Measurements from ENCODE around the gene DNAH10. TPM values are rescaled to one million over a fixed set of nuclear protein-coding genes. Genes with fewer than 3 reads are reported as not detected.
"Not testable (repeated sequence)": the region's sequence is repeated elsewhere in the genome, so short reads cannot be mapped to it uniquely, and the experiment has no call there.

The DNAH10 gene
- total RNA-seq, 1 donor from 2014 or later: under 0.01 TPM

DNA sequence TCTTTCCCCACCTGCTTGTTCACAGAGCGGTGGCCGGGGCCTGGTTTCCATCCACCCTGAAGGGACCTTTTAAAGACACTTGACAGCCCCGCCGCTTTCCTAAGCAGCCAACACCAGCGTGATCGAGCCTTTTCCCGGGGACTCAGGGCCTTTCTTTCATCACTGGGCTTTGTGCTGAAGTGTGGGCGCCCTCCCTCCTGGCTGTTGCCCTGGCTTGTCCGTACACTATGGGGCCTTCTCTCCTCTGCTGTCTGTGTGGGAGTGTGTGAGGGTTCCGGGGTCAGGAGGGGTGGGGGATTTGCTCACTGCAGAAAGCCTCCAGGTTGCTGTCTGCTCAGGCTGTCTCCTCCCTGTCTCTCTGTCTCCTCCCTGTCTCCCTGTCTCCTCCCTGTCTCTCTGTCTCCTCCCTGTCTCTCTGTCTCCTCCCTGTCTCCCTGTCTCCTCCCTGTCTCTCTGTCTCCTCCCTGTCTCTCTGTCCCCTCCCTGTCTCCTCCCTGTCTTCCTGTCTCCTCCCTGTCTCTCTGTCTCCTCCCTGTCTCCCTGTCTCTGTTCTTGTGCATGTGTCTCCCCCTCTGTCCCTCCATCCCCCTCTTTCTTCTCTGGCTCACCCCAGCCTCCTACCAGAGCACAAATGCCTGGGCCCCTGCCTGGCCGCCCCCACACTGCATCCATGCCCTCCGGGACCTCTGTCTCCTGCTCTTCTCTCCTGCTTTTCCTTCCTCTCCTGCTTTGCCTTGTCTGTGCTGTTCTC lies 145.8 kb downstream of the DNAH10 start:
- Histone ChIP-seq H3K36me3 (ENCODE audit: control insufficient read depth in 3 of 3, insufficient read depth in 3 of 3, low read length in 3 of 3) (no peaks in the 10 kb centered on the region), H3K4me1 (ENCODE audit: control insufficient read depth in 3 of 3, insufficient read depth in 3 of 3, low read length in 3 of 3) (no peaks in the 10 kb centered on the region), H3K27ac (ENCODE audit: low read depth, low read length) (no peak overlapping the region), H3K4me3 (ENCODE audit: low read length in 3 of 3) (no peak overlapping the region), H3K9ac (ENCODE audit: low read depth in 1 of 3, low read length in 3 of 3) (no peak overlapping the region), H3K9me3 (ENCODE audit: control insufficient read depth in 3 of 3, low read length in 3 of 3) (no peaks in the 10 kb centered on the region), H3K27me3 (ENCODE audit: control insufficient read depth in 3 of 3, insufficient read depth in 3 of 3, low read length in 3 of 3) (peaks cover 7 to 12% (median 10%) of the 10 kb centered on the region in 3 donors)

DNA sequence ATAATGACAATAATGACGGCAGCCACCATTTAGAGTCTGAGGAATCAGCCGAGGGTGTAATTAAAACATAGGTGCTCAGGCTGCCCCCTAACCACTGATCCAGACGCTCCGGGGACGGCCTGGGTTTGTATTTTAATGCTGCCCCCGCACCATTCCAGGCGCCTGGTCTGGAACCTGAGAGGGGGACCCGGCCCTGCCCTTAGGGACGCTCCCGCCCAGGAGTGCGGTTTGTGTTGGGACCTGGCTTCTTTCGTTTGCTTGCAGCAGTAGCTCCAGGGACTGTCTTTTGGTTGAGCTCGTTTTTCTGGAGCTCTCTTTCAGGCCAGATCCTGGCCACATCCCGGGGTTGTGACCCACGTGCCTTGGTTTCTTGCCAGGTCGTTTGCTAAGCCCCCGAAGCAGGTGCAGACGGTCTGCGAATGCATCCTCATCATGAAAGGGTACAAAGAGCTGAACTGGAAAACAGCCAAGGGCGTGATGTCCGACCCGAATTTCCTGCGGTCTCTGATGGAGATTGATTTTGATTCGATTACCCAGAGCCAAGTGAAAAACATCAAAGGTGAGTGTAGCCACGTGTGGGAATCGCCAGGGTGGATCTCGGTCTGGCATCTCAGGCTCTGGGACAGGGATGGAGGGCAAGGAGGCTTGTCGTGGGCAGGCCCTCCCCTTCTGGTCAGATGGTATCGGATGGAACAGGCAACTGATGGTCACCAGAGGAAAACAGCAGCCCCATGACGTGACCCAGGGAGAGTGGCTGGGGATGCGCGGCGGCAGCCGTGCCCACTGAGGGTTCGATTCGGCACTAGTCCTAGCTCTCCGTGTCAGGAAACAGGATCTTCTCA lies 147.0 kb downstream of the DNAH10 start:
- Histone ChIP-seq H3K4me3 (ENCODE audit: low read length in 3 of 3) (no peak overlapping the region), H3K9me3 (ENCODE audit: control insufficient read depth in 3 of 3, low read length in 3 of 3) (no peaks in the 10 kb centered on the region), H3K36me3 (ENCODE audit: control insufficient read depth in 3 of 3, insufficient read depth in 3 of 3, low read length in 3 of 3) (no peaks in the 10 kb centered on the region), H3K27me3 (ENCODE audit: control insufficient read depth in 3 of 3, insufficient read depth in 3 of 3, low read length in 3 of 3) (peaks cover 3 to 9% (median 4%) of the 10 kb centered on the region in 3 donors), H3K27ac (ENCODE audit: low read depth, low read length) (no peak overlapping the region), H3K9ac (ENCODE audit: low read depth in 1 of 3, low read length in 3 of 3) (no peak overlapping the region), H3K4me1 (ENCODE audit: control insufficient read depth in 3 of 3, insufficient read depth in 3 of 3, low read length in 3 of 3) (no peaks in the 10 kb centered on the region)

DNA sequence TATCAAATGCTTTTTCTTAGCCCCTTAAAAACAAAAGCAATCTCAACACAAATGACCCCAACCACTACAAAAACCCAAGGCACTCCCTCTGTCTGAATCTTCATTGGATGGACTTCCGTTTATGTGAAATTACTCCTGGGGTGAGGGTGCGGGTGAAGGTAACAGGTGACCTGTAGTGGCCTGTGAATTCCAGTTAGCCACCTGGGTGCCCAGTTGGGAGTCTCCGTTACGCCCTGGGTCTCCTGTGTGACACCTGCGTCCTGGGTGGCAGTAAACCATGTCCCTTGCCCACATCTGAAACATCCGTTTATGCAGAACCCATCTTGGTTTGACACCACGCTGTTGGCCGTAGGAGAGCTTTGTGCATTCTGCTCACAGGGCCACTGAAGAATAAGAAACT lies 148.0 kb downstream of the DNAH10 start:
- Histone ChIP-seq H3K27me3 (ENCODE audit: control insufficient read depth in 3 of 3, insufficient read depth in 3 of 3, low read length in 3 of 3) (peaks cover 4 to 16% (median 6%) of the 10 kb centered on the region in 3 donors), H3K4me1 (ENCODE audit: control insufficient read depth in 3 of 3, insufficient read depth in 3 of 3, low read length in 3 of 3) (no peaks in the 10 kb centered on the region), H3K9ac (ENCODE audit: low read depth in 1 of 3, low read length in 3 of 3) (no peak overlapping the region), H3K4me3 (ENCODE audit: low read length in 3 of 3) (no peak overlapping the region), H3K36me3 (ENCODE audit: control insufficient read depth in 3 of 3, insufficient read depth in 3 of 3, low read length in 3 of 3) (no peaks in the 10 kb centered on the region), H3K9me3 (ENCODE audit: control insufficient read depth in 3 of 3, low read length in 3 of 3) (no peaks in the 10 kb centered on the region), H3K27ac (ENCODE audit: low read depth, low read length) (no peak overlapping the region)

DNA sequence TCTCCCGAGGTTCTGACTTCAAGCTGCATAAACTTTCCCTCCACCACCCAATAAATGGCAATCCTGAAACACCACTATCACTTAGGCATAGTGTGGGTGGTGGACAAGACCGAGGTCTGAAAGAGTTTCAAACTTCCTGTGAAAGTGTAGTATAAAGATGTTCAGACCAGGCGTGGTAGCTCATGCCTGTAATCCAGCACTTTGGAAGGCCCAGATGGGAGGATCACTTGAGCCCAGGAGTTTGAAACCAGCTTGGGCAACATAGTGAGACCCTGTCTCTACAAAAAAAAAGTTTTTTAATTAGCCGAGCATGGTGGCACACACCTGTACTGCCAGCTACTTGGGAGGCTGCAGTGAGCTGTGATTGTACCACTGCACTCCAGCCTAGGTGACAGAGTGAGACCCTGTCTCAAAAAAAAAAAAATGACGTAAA lies 148.7 kb downstream of the DNAH10 start:
- Histone ChIP-seq H3K4me3 (ENCODE audit: low read length in 3 of 3) (no peak overlapping the region), H3K9ac (ENCODE audit: low read depth in 1 of 3, low read length in 3 of 3) (no peak overlapping the region), H3K9me3 (ENCODE audit: control insufficient read depth in 3 of 3, low read length in 3 of 3) (no peaks in the 10 kb centered on the region), H3K4me1 (ENCODE audit: control insufficient read depth in 3 of 3, insufficient read depth in 3 of 3, low read length in 3 of 3) (no peaks in the 10 kb centered on the region), H3K27ac (ENCODE audit: low read depth, low read length) (no peak overlapping the region), H3K36me3 (ENCODE audit: control insufficient read depth in 3 of 3, insufficient read depth in 3 of 3, low read length in 3 of 3) (no peaks in the 10 kb centered on the region), H3K27me3 (ENCODE audit: control insufficient read depth in 3 of 3, insufficient read depth in 3 of 3, low read length in 3 of 3) (peaks cover 4 to 23% (median 12%) of the 10 kb centered on the region in 3 donors)

- H3K9me3 ChIP-seq (ENCODE audit: control insufficient read depth in 3 of 3, low read length in 3 of 3); H3K4me3 ChIP-seq (ENCODE audit: low read length in 3 of 3); H3K4me1 ChIP-seq (ENCODE audit: control insufficient read depth in 3 of 3, insufficient read depth in 3 of 3, low read length in 3 of 3); H3K9ac ChIP-seq (ENCODE audit: low read depth in 1 of 3, low read length in 3 of 3); H3K27ac ChIP-seq (ENCODE audit: low read depth, low read length); H3K36me3 ChIP-seq (ENCODE audit: control insufficient read depth in 3 of 3, insufficient read depth in 3 of 3, low read length in 3 of 3): not testable (repeated sequence)
- peaks cover 4 to 30% (median 22%) of the 10 kb centered on the region in 3 donors for H3K27me3 ChIP-seq (ENCODE audit: control insufficient read depth in 3 of 3, insufficient read depth in 3 of 3, low read length in 3 of 3)
Observed at GRCh38 chr12:123911672-123912409, 149.7 kb downstream of the DNAH10 start.

DNA sequence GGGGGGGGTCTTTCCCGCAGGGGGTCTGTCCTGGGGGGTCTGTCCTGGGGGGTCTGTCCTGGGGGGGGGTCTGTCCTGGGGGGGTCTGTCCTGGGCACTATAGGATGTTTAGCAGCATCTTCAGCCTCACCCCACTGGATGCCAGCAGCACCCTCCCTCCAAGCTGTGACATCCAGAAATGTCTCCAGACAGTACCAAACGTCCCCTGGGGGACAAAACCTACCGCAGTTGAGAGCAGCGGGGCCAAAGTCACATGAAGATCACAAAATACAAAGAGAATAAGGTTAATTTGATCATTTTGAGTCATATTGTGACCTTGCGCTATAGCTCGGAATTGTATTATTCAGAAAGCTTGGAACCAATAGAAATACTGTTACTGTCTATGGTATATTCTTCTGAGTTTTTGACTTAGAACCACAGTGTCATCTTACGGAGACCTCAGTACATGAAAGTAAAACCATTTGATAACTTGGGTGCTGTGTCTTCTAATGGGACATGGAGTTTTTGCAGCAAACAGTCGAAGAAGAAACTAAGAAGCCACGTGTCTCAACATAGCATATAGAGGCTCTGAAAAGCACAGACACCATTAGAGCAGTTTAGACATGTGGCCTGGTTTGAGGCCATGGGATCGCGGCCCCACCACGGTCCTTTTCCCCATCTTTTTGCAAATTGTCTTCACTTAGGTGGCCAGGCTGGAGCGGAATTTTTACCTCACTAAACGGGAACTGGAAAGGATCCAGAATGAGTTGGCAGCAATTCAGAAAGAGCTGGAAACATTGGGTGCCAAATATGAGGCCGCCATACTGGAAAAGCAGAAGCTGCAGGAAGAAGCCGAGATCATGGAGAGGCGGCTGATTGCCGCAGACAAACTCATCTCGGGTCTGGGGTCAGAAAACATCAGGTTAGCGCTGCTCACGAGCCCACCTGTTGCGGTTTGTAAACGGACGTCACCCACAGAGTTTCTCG lies 150.6 kb downstream of the DNAH10 start:
- H3K4me1 ChIP-seq (ENCODE audit: control insufficient read depth in 3 of 3, insufficient read depth in 3 of 3, low read length in 3 of 3): no peaks in the 10 kb centered on the region
- H3K9me3 ChIP-seq (ENCODE audit: control insufficient read depth in 3 of 3, low read length in 3 of 3): no peaks in the 10 kb centered on the region
- H3K36me3 ChIP-seq (ENCODE audit: control insufficient read depth in 3 of 3, insufficient read depth in 3 of 3, low read length in 3 of 3): no peaks in the 10 kb centered on the region
- H3K9ac ChIP-seq (ENCODE audit: low read depth in 1 of 3, low read length in 3 of 3): no peak overlapping the region
- H3K27ac ChIP-seq (ENCODE audit: low read depth, low read length): no peak overlapping the region
- peaks cover 10 to 32% (median 26%) of the 10 kb centered on the region in 3 donors for H3K27me3 ChIP-seq (ENCODE audit: control insufficient read depth in 3 of 3, insufficient read depth in 3 of 3, low read length in 3 of 3)
- no peak overlapping the region for H3K4me3 ChIP-seq (ENCODE audit: low read length in 3 of 3)

DNA sequence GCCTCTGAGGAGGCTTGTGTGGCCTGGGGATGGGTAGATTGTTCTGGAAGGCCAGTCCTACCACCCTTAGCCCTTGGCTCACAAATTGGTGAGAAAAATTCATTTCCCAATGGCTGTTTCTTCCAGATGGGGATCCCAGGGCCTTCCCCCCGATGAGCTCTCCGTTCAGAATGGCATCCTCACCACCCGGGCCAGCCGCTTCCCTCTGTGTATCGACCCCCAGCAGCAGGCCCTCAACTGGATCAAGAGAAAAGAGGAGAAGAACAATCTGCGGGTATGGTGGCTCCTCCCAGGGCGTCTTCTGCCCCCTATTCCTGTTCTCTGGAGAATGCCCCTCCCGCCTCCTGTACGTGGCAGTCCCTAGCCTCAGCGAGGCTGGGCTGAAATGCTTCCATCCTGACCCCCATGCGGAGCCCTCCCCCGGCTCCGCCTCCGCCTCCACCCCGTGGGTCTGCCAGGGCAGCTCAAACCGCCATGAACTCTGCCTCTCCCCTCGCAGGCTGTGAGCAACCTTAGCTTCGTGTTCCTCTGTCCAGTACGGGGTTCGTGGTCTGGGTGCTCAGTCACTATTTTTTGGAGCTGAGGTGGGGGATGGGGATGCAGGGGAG lies 152.7 kb downstream of the DNAH10 start:
- H3K36me3 ChIP-seq (ENCODE audit: control insufficient read depth in 3 of 3, insufficient read depth in 3 of 3, low read length in 3 of 3): no peaks in the 10 kb centered on the region
- H3K27me3 ChIP-seq (ENCODE audit: control insufficient read depth in 3 of 3, insufficient read depth in 3 of 3, low read length in 3 of 3): peaks cover 11 to 35% (median 30%) of the 10 kb centered on the region in 3 donors
- no peak overlapping the region for H3K27ac ChIP-seq (ENCODE audit: low read depth, low read length)
- H3K4me3 ChIP-seq (ENCODE audit: low read length in 3 of 3): no peak overlapping the region
- H3K9me3 ChIP-seq (ENCODE audit: control insufficient read depth in 3 of 3, low read length in 3 of 3): no peaks in the 10 kb centered on the region
- H3K9ac ChIP-seq (ENCODE audit: low read depth in 1 of 3, low read length in 3 of 3): no peak overlapping the region
- no peaks in the 10 kb centered on the region for H3K4me1 ChIP-seq (ENCODE audit: control insufficient read depth in 3 of 3, insufficient read depth in 3 of 3, low read length in 3 of 3)

DNA sequence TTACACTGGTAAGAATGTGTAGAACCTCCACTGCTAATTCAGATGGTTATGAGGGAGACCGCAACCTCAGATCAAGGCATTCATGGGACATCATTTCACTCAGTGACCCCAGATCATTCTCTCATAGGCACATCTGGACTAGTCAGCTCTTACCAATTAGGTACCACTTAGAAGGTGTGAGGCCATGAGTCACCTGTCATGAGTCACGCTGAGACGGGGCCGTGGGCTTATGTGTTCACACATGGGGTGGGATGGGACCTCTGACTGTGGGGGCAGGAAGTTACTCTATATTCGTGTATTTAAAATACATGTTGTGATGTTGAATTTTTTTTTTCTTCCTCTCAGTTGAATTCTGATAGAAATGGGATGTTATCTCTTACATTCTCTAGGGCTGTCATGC lies 154.6 kb downstream of the DNAH10 start:
- H3K4me3 ChIP-seq (ENCODE audit: low read length in 3 of 3): no peak overlapping the region
- no peak overlapping the region for H3K9ac ChIP-seq (ENCODE audit: low read depth in 1 of 3, low read length in 3 of 3)
- no peak overlapping the region for H3K27ac ChIP-seq (ENCODE audit: low read depth, low read length)
- no peaks in the 10 kb centered on the region for H3K9me3 ChIP-seq (ENCODE audit: control insufficient read depth in 3 of 3, low read length in 3 of 3)
- no peaks in the 10 kb centered on the region for H3K36me3 ChIP-seq (ENCODE audit: control insufficient read depth in 3 of 3, insufficient read depth in 3 of 3, low read length in 3 of 3)
- H3K4me1 ChIP-seq (ENCODE audit: control insufficient read depth in 3 of 3, insufficient read depth in 3 of 3, low read length in 3 of 3): no peaks in the 10 kb centered on the region
- H3K27me3 ChIP-seq (ENCODE audit: control insufficient read depth in 3 of 3, insufficient read depth in 3 of 3, low read length in 3 of 3): peaks cover 11 to 35% (median 32%) of the 10 kb centered on the region in 3 donors
